Lower leg skin (tissue), 4 donors: ENCODE results near the gene DLGAP1. TPM values are rescaled to one million over a fixed set of nuclear protein-coding genes. Genes with fewer than 3 reads are reported as not detected.

Experiments used
- DNase-seq, 2 donors: peaks; one replicate each; pipeline ENCODE4 v3.0.0-alpha.2; 2019; ENCODE audit warnings: low spot score in 2 of 2
- H3K4me3 ChIP-seq: fragments of 200-600 bp; sonication (generic); 2 replicates; pipeline ENCODE4 v1.5.1; 2017; ENCODE audit warnings: mild to moderate bottlenecking, low read depth; ENCODE audit not compliant: poor library complexity, severe bottlenecking
- CTCF ChIP-seq, 3 donors: fragments of 450-650 bp; IDR thresholded peaks; one replicate each; pipeline ENCODE4 v1.5.1; 2016; ENCODE audit warnings: antibody characterized with exemption in 3 of 3, mild to moderate bottlenecking in 3 of 3, moderate library complexity in 2 of 3
- POLR2A ChIP-seq, 2 donors: fragments of 450-650 bp; IDR thresholded peaks; one replicate each; pipeline ENCODE4 v1.6.1; 2016 to 2017; ENCODE audit warnings: antibody characterized with exemption in 2 of 2, mild to moderate bottlenecking in 1 of 2, moderate library complexity in 1 of 2
- WGBS, 2 donors: methylation state at CpG; one replicate each; pipeline ENCODE4 v1.1.5; 2018; 5-methylcytosine and 5-hydroxymethylcytosine counted together
- intact Hi-C: fragments of 100-400 bp; cut with DNase I; formaldehyde crosslinking; loops from one replicate; pipeline ENCODE4 v1.15.0; 2023; ENCODE audit warnings: low total_unique reads
- total RNA-seq, 4 donors: library from RNA; depleted of rRNA; stranded (reverse); fragments of >200 nt; gene quantifications; one replicate each; pipeline ENCODE4 v1.1.0, GENCODE V29; 2016

Gene DLGAP1
- total RNA-seq, 4 donors from 2014 or later = 0.34 to 1.3 (median 0.82) TPM

GRCh38 chr18:3819961-3820360 is 635.1 kb downstream of the DLGAP1 start:
- TF ChIP-seq POLR2A (IDR thresholded peaks at IDR 0.05) (no peak), CTCF (IDR thresholded peaks at IDR 0.05) (no peak)
- 82 to 84% methylated on average over 7 of the region's 7 CpGs for WGBS, 2 donors
- no peak overlapping the region for H3K4me3 ChIP-seq
- intact Hi-C loops = no loop called here
- no peak for DNase-seq

GRCh38 chr18:3816610-3817363 is 638.3 kb downstream of the DLGAP1 start:
- TF ChIP-seq POLR2A (IDR thresholded peaks at IDR 0.05) = no peak
- no peak for TF ChIP-seq CTCF (IDR thresholded peaks at IDR 0.05)
- 55 to 60% methylated on average over 3 of the region's 3 CpGs for WGBS, 2 donors
- intact Hi-C loops = no loop called here
- no peak overlapping the region for H3K4me3 ChIP-seq
- no peak for DNase-seq

GRCh38 chr18:3815991-3816390 is 639.1 kb downstream of the DLGAP1 start:
- intact Hi-C loops = no loop called here
- H3K4me3 ChIP-seq = no peak overlapping the region
- TF ChIP-seq CTCF (IDR thresholded peaks at IDR 0.05) = no peak
- no peak for TF ChIP-seq POLR2A (IDR thresholded peaks at IDR 0.05)
- no peak for DNase-seq
- WGBS, 2 donors = 73 to 77% methylated on average over 2 of the region's 2 CpGs

- no peak for TF ChIP-seq POLR2A (IDR thresholded peaks at IDR 0.05)
- TF ChIP-seq CTCF (IDR thresholded peaks at IDR 0.05) = no peak
- DNase-seq = no peak
- WGBS, 2 donors = 82 to 84% methylated on average over 3 of the region's 3 CpGs
- intact Hi-C loops = no loop called here
- no peak overlapping the region for H3K4me3 ChIP-seq
Observed at GRCh38 chr18:3814816-3815215, 640.3 kb downstream of the DLGAP1 start.

GRCh38 chr18:3810296-3810695 is 644.8 kb downstream of the DLGAP1 start:
- WGBS, 2 donors = 79 to 80% methylated on average over 2 of the region's 2 CpGs
- no peak for DNase-seq
- TF ChIP-seq CTCF (IDR thresholded peaks at IDR 0.05) = no peak
- TF ChIP-seq POLR2A (IDR thresholded peaks at IDR 0.05) = no peak
- H3K4me3 ChIP-seq = no peak overlapping the region
- intact Hi-C loops = no loop called here
